H9 (cell line): ENCODE measurements around the gene MEGF8. TPM values are rescaled to one million over a fixed set of nuclear protein-coding genes. Genes with fewer than 3 reads are reported as not detected.

Experiments used
- DNase-seq: peaks from one replicate; pipeline ENCODE4 v3.0.0-alpha.2; 2017
- H2AFZ ChIP-seq: one replicate; pipeline ENCODE4 v1.6.1; 2013; ENCODE audit warnings: mild to moderate bottlenecking, low read length, control low read depth, moderate library complexity
- H2AK5ac ChIP-seq: 2 replicates; pipeline ENCODE4 v1.6.1; 2013; ENCODE audit warnings: low read length, control low read depth, mixed read lengths; ENCODE audit not compliant: insufficient read length
- H2BK120ac ChIP-seq: one replicate; pipeline ENCODE4 v1.6.1; 2013; ENCODE audit warnings: low read depth, mild to moderate bottlenecking, low read length, control low read depth, inconsistent platforms; ENCODE audit not compliant: poor library complexity, severe bottlenecking
- H2BK12ac ChIP-seq: 2 replicates; pipeline ENCODE4 v1.6.1; 2013; ENCODE audit warnings: low read length, control low read depth, mixed read lengths, low read depth; ENCODE audit not compliant: insufficient read length
- H2BK15ac ChIP-seq: 2 replicates; pipeline ENCODE4 v1.6.1; 2013; ENCODE audit warnings: low read depth, low read length, control low read depth
- H2BK20ac ChIP-seq: one replicate; pipeline ENCODE4 v1.6.1; 2013; ENCODE audit warnings: low read depth, mild to moderate bottlenecking, low read length, control low read depth, inconsistent platforms; ENCODE audit not compliant: poor library complexity, severe bottlenecking
- H2BK5ac ChIP-seq: 2 replicates; pipeline ENCODE4 v1.6.1; 2013; ENCODE audit warnings: low read length, control low read depth, mixed read lengths; ENCODE audit not compliant: insufficient read length
- H3K14ac ChIP-seq: 2 replicates; pipeline ENCODE4 v1.6.1; 2013; ENCODE audit warnings: low read length, control low read depth; ENCODE audit not compliant: insufficient read depth
- H3K18ac ChIP-seq: 2 replicates; pipeline ENCODE4 v1.6.1; 2013; ENCODE audit warnings: low read depth, mild to moderate bottlenecking, mixed read lengths, low read length, control low read depth; ENCODE audit not compliant: insufficient read length
- H3K23ac ChIP-seq: 2 replicates; pipeline ENCODE4 v1.6.1; 2013; ENCODE audit warnings: low read length, control low read depth, mixed read lengths, low read depth; ENCODE audit not compliant: insufficient read length
- H3K23me2 ChIP-seq: 2 replicates; pipeline ENCODE4 v1.6.1; 2013; ENCODE audit warnings: low read depth, mild to moderate bottlenecking, mixed read lengths, low read length, control low read depth; ENCODE audit not compliant: insufficient read length, poor library complexity, severe bottlenecking
- H3K27ac ChIP-seq: 2 replicates; pipeline ENCODE4 v1.5.1; 2013; ENCODE audit warnings: low read length, control low read depth, mixed read lengths, low read depth; ENCODE audit not compliant: insufficient read length
- H3K27me3 ChIP-seq: 2 replicates; pipeline ENCODE4 v1.6.1; 2013; ENCODE audit warnings: low read length, control low read depth, inconsistent platforms; ENCODE audit not compliant: insufficient read depth
- H3K4ac ChIP-seq: 2 replicates; pipeline ENCODE4 v1.6.1; 2013; ENCODE audit warnings: low read depth, mild to moderate bottlenecking, control low read depth, inconsistent platforms, low read length, moderate library complexity
- H3K4me1 ChIP-seq: 2 replicates; pipeline ENCODE4 v1.6.1; 2013; ENCODE audit warnings: low read length, control low read depth, inconsistent platforms; ENCODE audit not compliant: insufficient read depth
- H3K4me2 ChIP-seq: 2 replicates; pipeline ENCODE4 v1.6.1; 2013; ENCODE audit warnings: low read length, control low read depth, mixed read lengths; ENCODE audit not compliant: insufficient read length, insufficient read depth
- H3K56ac ChIP-seq: 2 replicates; pipeline ENCODE4 v1.6.1; 2013; ENCODE audit warnings: low read depth, mild to moderate bottlenecking, mixed read lengths, low read length, control low read depth; ENCODE audit not compliant: insufficient read length
- H3K79me1 ChIP-seq: 2 replicates; pipeline ENCODE4 v1.6.1; 2013; ENCODE audit warnings: low read depth, mild to moderate bottlenecking, moderate library complexity, low read length, control low read depth, inconsistent platforms; ENCODE audit not compliant: insufficient read depth, poor library complexity, severe bottlenecking
- H3K79me2 ChIP-seq: 2 replicates; pipeline ENCODE4 v1.6.1; 2013; ENCODE audit warnings: low read length, control low read depth, inconsistent platforms; ENCODE audit not compliant: insufficient read depth
- H3K9ac ChIP-seq: 2 replicates; pipeline ENCODE4 v1.6.1; 2013; ENCODE audit warnings: low read length, control low read depth, mixed read lengths; ENCODE audit not compliant: insufficient read length; ENCODE audit errors: extremely low read depth
- H3K9me3 ChIP-seq: one replicate; pipeline ENCODE4 v1.6.1; 2013; ENCODE audit warnings: low read depth, low read length, inconsistent platforms; ENCODE audit not compliant: control insufficient read depth
- H3T11ph ChIP-seq: one replicate; pipeline ENCODE4 v1.6.1; 2013; ENCODE audit warnings: mild to moderate bottlenecking, low read length, control low read depth, inconsistent platforms
- H4K20me1 ChIP-seq: one replicate; pipeline ENCODE4 v1.6.1; 2013; ENCODE audit not compliant: control insufficient read depth, insufficient read length, insufficient read depth
- H4K5ac ChIP-seq: 2 replicates; pipeline ENCODE4 v1.6.1; 2013; ENCODE audit warnings: low read depth, mild to moderate bottlenecking, mixed read lengths, low read length, control low read depth; ENCODE audit not compliant: insufficient read length
- H4K8ac ChIP-seq: replicated peaks from 2 replicates; pipeline ENCODE4 v1.6.1; 2013; ENCODE audit warnings: low read length, control low read depth, mixed read lengths, low read depth; ENCODE audit not compliant: insufficient read length
- H4K91ac ChIP-seq: 2 replicates; pipeline ENCODE4 v1.6.1; 2013; ENCODE audit warnings: low read depth, mild to moderate bottlenecking, moderate library complexity, mixed read lengths, low read length, control low read depth; ENCODE audit not compliant: insufficient read length
- H3K27ac Mint-ChIP-seq, 3 experiments: 2 replicates in 2 of 3; 3 replicates in 1 of 3; pipeline ENCODE4 v1.8.0; 2020 to 2021; ENCODE audit warnings: mixed read lengths in 3 of 3, mild to moderate bottlenecking in 1 of 3, moderate library complexity in 1 of 3
- H3K27me3 Mint-ChIP-seq: 2 replicates; pipeline ENCODE4 v1.8.0; 2021; ENCODE audit warnings: low read depth, mild to moderate bottlenecking, moderate library complexity, mixed read lengths
- H3K36me3 Mint-ChIP-seq, 3 experiments: 2 replicates in 2 of 3; 3 replicates in 1 of 3; pipeline ENCODE4 v1.8.0; 2020 to 2021; ENCODE audit warnings: low read depth in 3 of 3, mixed read lengths in 3 of 3; ENCODE audit not compliant: insufficient read depth in 1 of 3
- H3K4me1 Mint-ChIP-seq, 2 experiments: 2 replicates each; pipeline ENCODE4 v1.8.0; 2020; ENCODE audit warnings: mixed read lengths in 2 of 2
- H3K4me3 Mint-ChIP-seq, 2 experiments: 2 replicates in 1 of 2; 3 replicates in 1 of 2; pipeline ENCODE4 v1.8.0; 2020 to 2021; ENCODE audit warnings: mild to moderate bottlenecking in 2 of 2, mixed read lengths in 2 of 2, moderate library complexity in 1 of 2
- H3K9me3 Mint-ChIP-seq, 2 experiments: 2 replicates in 1 of 2; 3 replicates in 1 of 2; pipeline ENCODE4 v1.8.0; 2020; ENCODE audit warnings: mild to moderate bottlenecking in 2 of 2, mixed read lengths in 2 of 2, moderate library complexity in 1 of 2
- CTCF ChIP-seq: fragments of 200-600 bp; sonication (generic); conservative IDR thresholded peaks from 3 replicates; pipeline ENCODE4 v1.8.0; 2021; ENCODE audit warnings: antibody characterized with exemption, mild to moderate bottlenecking
- WGBS: extraction: QIAGEN DNeasy Blood & Tissue Kit; methylation state at CpG from one replicate; pipeline ENCODE4 v1.1.7; 2013; ENCODE audit warnings: missing lambda C conversion rate, low lambda C conversion rate, mixed read lengths; ENCODE audit not compliant: insufficient read length; ENCODE audit errors: extremely low coverage; 5-methylcytosine and 5-hydroxymethylcytosine counted together
- total RNA-seq: library from RNA; stranded (reverse); gene quantifications from 2 replicates; pipeline ENCODE4 v1.2.1, GENCODE V29; 2021

The MEGF8 gene
- total RNA-seq, 1 experiment from 2014 or later, result 28.4 TPM

GRCh38 chr19:42407816-42408175 lies 82.4 kb downstream of the MEGF8 start:
- Histone ChIP-seq H2BK12ac (no peak overlapping the region), H3K23ac (no peak overlapping the region), H2BK5ac (no peak overlapping the region), H3K56ac (no peak overlapping the region), H3K23me2 (no peaks in the 10 kb centered on the region), H2BK120ac (no peak overlapping the region), H3K9ac (no peak overlapping the region), H3K4me2 (no peak overlapping the region), H3K4me1 (no peaks in the 10 kb centered on the region), H2BK15ac (no peak overlapping the region), H3K18ac (no peak overlapping the region), H3K27me3 (no peaks in the 10 kb centered on the region; the same call in 1 of the 2 replicates), H3K14ac (no peak overlapping the region), H3T11ph (no peak overlapping the region), H3K79me1 (no peaks in the 10 kb centered on the region), H4K5ac (no peak overlapping the region), H4K91ac (no peak overlapping the region), H2AFZ (no peak overlapping the region), H2BK20ac (no peak overlapping the region), H3K27ac (no peak overlapping the region), H4K20me1 (no peaks in the 10 kb centered on the region), H2AK5ac (no peak overlapping the region), H4K8ac (no peak overlapping the region), H3K4ac (no peak overlapping the region), H3K79me2 (no peaks in the 10 kb centered on the region), H3K9me3 (no peaks in the 10 kb centered on the region)
- peaks cover 75% of the 10 kb centered on the region for H3K27me3 Mint-ChIP-seq
- no peak for TF ChIP-seq CTCF
- DNase-seq, result no peak
- no peak overlapping the region; a peak in 1 of 5 replicates for H3K4me3 Mint-ChIP-seq
- no peak overlapping the region; a peak in 2 of 7 replicates for H3K27ac Mint-ChIP-seq
- no peaks in the 10 kb centered on the region; a peak in 1 of 5 replicates for H3K9me3 Mint-ChIP-seq
- H3K4me1 Mint-ChIP-seq, result peaks cover 13 to 16% of the 10 kb centered on the region in 2 experiments
- no CpG with 5 or more reads among the region's 10 CpGs for WGBS
- peaks cover 12 to 34% (median 25%) of the 10 kb centered on the region in 3 experiments for H3K36me3 Mint-ChIP-seq
